Activated gamma-delta T cell treated with anti-CD3 and anti-CD28 coated beads, Interleukin-2, amount 50 U/mL, for 16 hours (primary cell): ENCODE measurements around the gene NRK.
"Not testable (repeated sequence)": the region's sequence is repeated elsewhere in the genome, so short reads cannot be mapped to it uniquely, and the experiment has no call there.

ENCODE experiments used
- DNase-seq: peaks from one replicate; pipeline ENCODE4 v3.0.0-alpha.2; 2020; ENCODE audit warnings: low read depth

Gene NRK

DNA sequence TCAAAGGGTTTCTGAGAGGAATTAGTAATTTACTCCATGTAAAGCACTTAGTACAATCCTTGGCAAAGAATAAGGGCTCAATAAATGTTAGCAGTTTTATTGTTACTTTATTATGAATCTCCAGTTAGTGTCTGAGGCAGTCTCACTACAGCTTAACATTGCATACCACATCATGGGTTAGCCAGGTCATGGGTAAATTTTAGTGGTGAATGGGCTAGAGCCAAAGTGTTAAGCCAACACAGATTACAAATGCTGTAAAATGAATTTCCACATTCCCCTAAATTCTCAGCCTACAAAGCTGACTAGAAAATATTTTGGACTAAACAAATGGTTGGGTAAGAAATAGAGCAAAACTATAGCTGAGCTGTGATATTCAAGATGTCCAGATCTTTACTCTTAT lies 72.4 kb downstream of the NRK start:
- no peak for DNase-seq

DNA sequence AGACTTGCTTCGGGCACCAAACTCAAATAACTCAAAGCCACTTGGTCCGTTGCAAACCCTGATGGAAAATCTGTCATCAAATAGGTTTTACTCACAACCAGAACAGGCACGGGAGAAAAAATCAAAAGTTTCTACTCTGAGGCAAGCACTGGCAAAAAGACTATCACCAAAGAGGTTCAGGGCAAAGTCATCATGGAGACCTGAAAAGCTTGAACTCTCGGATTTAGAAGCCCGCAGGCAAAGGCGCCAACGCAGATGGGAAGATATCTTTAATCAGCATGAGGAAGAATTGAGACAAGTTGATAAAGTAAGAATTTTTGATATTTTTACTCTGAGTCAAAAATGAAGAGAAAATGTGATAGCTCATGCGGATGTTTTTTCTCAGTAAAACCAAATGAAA lies 87.2 kb downstream of the NRK start:
- no peak for DNase-seq

DNA sequence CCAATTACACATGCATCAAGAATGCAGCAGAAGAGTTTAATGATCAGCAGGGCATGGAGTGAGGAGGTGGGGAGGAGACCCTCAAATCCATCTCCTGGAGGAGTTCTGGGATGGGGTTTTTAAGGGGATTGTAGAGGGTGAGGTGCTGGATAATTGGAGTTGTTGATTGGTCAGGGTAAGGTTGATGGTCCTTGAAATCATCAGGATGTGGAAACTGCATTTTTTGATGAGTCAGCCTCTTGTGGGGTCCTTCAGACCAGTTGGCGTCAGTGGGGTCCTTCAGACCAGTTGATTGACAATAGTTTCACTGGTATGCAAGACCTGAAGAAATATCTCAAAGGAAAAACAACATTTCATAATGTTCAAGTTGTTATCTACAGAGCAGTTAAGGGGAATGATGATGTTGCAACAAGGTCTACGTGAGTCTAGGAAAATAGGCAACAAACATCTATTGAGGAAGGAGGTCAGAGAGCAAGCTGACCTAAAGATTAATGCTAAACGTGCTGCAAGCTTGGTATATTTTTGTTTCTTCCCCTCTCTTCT lies 88.3 kb downstream of the NRK start:
- DNase-seq: no peak

DNA sequence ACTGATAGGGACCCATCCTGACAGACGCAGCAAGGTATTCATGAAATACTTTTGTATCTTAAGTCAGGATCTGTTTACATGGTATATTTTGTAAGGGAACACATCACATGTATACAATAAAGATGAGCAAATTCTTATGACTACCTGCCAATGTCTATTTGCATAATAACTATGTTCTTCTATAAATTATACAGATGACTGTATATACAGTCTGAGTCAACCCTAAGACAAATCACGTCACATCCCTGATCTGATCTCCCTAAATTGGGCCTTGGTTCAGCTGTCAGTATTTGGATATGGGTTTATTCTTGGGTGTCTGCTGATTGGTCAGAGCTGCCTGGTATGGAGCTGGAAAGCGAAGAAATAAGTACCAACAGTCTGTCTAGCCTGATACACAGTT lies 122.9 kb downstream of the NRK start:
- DNase-seq: no peak

DNA sequence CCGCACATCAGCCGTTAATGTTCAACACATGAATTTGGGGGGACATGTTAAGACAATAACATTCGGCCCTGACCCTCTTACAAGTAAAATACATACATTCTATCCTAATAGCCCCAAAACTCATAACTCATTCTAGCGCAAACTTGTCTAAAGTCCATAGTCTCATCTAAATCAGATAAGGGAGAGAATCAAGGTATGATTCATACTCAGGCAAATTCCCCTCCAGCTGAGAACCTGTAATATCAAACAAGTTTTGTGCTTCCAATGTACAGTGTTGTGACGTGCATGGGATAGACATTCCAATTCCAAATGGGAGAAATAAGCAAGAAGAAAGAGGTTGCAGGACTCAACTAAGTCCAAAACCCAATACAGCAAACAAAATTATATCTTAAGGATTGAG lies 147.1 kb downstream of the NRK start:
- no peak for DNase-seq

DNA sequence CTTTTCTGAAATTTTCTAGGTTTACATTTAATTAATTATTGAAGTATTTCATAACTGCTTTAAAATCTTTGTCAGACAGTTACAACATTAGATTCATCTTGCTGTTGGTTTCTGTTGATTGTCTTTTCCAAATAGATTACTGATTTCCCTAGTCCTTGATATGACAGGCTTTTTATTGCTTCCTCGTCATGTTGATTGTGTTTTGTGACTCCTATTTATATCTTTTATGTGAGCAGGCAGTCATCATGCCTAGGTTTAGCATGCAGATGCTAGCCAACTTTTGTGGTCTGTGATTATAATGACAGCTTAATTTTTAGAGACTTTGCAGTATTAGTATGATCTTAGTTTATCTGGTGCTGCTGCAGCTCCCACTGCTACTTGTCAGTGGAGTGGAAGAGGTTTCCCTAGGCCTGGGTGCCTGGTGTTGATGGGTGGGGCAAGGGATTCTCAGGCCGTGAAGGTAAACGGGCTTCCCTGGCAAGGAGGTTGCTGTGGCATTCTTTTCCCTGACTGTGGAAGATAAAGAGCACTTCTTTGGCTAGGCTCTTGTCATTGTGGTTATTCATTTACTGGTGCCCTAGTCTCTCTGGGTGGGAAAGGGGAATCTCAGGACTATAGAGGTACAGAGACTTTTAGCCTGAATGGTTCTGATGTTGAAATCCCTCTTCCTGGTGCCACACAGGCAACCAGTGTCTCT lies 150.5 kb downstream of the NRK start:
- no peak for DNase-seq

DNA sequence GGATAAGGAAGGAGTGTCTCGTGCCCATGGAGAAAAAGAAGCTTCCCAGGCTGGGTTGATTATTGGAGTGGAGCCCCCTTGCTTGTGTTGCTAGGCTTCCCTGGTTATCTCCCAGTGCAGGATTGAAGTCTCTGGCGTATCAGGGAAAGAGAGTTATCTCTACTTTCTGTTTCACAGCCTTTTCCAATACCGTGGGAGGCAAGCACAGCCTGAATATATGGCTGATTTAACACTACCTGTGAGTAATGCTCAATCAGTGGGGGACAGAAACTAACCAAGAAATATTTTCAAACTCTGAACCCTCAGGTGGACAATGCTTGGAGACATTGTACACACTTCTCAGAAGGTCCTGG lies 151.0 kb downstream of the NRK start:
- DNase-seq: no peak

DNA sequence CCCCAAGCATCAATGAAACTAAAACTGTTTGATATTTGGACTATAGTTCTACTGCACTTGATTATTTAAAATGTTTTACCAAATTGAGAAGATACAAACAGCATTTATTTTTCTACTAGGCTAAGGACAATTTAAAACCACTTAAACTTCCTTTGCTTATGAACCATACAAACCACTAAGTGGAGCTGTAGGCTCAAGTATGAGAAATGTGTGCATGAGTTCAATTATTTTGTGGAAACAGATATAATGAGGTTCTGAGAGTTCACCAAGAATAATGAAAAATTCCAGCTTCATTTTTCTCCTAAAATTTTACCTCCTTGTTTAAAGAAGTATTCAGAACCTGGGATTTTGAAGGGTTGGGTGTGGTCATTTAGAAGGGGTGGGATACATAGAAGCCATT lies 153.0 kb downstream of the NRK start:
- DNase-seq: no peak

DNA sequence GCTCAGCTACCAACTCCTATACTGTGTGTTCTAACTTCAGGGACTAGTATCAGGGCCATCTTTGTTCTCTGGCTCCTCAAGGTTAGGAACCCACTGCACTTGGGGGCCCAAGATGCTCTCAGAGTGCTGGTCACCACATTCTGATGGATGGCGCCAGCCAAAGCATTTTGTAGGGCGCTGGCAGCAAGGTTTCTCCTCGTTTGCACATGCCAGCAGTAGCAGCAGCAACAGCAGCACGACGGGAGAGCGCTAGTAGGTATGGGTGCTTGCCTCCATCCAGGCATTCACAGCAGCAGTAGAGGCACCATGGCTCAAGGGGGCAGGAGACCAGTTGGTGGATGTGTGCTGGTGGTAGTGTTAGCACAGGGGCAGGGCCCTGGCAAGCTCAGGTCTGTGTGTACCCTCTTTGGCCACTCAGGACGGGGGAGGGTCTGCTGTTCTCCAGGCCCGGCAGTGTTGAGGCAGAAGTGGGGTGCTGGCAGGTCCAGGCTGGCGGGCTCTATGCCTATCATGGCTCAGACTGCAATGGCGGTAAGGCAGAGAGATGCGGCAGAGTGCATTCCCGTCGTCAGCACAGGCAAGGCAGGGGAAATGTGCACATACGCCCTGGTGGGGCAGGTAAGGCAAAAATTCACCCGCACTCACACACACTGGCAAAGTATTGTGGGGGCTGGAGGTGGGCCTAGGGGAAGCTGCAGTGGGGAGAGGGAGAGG lies 159.6 kb downstream of the NRK start:
- DNase-seq: no peak

DNA sequence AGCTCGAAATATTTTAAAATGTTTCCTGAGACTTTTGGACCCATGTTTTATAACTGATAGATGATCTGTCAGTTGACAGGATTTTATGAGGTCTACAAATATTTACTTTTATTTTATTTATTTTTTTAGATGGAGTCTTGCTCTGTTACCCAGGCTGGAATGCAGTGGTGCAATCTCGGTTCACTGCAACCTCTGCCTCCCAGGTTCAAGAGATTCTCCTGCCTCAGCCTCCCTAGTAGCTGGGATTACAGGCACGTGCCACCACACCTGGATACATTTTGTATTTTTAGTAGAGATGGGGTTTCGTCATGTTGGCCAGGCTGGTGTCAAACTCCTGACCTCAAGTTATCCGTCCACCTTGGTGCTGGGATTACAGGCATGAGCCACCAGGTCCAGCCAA lies 166.1 kb downstream of the NRK start:
- not testable (repeated sequence) for DNase-seq

DNA sequence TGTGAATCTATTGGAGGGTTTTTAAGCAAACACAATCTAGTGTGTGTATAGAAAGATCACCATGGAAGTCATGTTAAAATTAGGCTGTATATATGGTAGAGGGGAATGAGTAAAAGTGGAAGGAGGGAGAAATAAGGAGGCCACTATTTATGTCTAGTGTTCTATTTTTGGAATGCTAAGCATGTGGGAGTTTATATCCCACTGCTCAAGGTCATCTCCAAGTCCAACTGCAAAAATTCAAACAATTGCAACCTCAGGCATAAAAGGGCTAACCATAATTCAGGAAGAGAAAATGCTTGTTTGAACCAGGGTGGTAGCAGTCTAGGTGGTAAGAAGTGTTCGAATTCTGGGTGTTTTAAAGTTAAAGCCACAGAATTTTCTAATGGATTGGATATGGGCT lies 177.0 kb downstream of the NRK start:
- DNase-seq: no peak

DNA sequence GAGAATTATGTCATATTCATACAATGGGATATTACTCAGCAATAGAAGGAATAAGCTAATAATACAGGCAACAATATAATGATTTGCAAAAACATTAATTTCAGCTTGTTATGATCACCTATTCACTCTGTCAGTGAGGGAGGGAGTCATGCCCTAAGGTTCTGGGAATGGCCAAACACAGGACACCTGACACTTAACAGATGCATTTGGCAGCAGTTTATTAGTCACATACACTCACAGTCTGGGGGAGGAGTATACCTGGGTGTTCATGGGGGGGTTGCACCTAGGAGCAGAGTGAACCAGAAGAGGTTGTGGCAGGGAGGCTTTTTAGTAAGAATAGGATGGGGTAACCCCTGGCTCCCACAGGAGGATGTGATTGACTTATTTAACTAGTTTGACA lies 177.9 kb downstream of the NRK start:
- DNase-seq: no peak

DNA sequence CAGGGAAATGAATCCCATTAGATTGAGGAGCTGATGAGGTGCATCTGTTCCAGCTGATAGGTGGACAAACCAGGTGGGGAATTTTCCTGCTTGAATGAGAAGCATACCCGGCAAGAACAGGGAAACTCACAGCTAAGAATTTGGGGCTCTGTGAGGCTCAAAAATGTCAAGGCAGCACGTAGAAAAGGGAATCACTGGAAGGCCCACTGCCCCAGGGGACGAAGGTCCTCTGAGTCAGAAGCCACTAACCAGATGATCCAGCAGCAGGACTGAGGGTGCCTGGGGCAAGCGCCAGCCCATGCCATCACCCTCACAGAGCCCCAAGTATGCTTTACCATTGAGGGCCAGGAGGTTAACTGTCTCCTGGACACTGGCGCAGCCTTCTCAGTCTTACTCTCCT lies 178.3 kb downstream of the NRK start:
- not testable (repeated sequence) for DNase-seq

DNA sequence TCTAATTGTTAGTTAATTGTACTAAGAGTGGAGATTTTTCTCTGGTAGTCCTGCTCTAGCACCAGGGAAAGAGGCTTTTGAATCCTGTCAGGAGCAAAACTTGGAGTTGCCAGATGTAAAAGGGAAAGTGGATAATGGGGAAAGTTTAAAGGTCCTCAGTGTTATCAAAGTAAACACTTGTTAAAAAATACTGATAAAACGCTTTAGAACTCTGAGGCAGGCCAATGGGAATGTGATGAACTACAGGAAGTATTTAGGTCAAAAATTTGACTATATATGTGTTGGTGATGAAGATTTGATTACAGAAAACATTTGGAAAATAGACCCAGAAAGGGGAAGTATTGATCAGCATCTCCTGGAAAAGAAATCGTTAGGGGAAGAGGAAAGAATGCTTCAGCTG lies 183.3 kb downstream of the NRK start:
- no peak for DNase-seq

DNA sequence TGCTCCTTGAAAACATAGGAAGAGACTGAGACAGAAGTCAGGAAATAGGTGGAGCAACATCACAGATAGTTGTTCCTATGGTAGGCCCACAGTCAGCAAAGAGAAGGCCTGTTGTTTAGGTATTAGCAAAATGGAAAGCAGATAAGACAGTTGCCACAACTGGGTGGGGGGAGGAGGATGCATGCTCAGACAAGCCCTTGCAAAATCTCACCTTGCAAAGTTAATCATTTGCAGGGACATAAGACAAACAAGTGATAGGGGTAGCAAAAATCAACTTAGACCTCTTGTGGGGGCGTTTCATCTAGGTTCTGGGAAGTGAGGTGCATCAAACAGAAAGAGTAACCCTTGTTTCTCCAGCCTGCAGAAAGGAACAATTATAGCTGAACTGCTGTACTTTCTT lies 185.5 kb downstream of the NRK start:
- DNase-seq: no peak
